Measurements from ENCODE around the gene TFAP2C.
A peak's percentile ranks its signal among the peaks of the same experiment; 100 is the strongest.

Gene TFAP2C

GRCh38 chr20:56673450-56673849 is 44.3 kb downstream of the TFAP2C start:
- Histone ChIP-seq H3F3A (ENCODE audit: insufficient read depth, low read length) (no peaks in the 10 kb centered on the region; the same call in 1 of the 2 replicates), H3K27me3 (replicated peaks; ENCODE audit: insufficient read depth, low read length) (no peaks in the 10 kb centered on the region; the same call in 1 of the 2 replicates), H3K36me3 (replicated peaks; ENCODE audit: insufficient read depth, low read length) (no peaks in the 10 kb centered on the region), H2AFZ (ENCODE audit: low read length) (no peak overlapping the region), H3K9ac (ENCODE audit: low read length) (no peak overlapping the region), H3K27ac (ENCODE audit: low read length) (no peak overlapping the region), H3K4me2 (ENCODE audit: low read depth, low read length) (no peak overlapping the region), H3K79me2 (ENCODE audit: low read length) (no peaks in the 10 kb centered on the region), H3K9me2 (replicated peaks; ENCODE audit: insufficient read depth, low read length) (no peaks in the 10 kb centered on the region), H4K20me1 (ENCODE audit: insufficient read depth, low read length) (no peaks in the 10 kb centered on the region), H3K9me3 (replicated peaks; ENCODE audit: insufficient read depth, low read length) (no peaks in the 10 kb centered on the region), H3K4me1 (ENCODE audit: low read length) (no peaks in the 10 kb centered on the region), H3K4me3 (ENCODE audit: low read length) (no peak overlapping the region)
- TF ChIP-seq CTCF (IDR thresholded peaks at IDR 0.05; ENCODE audit: low read length) (no peak), EZH2phosphoT487 (IDR thresholded peaks at IDR 0.05; ENCODE audit: low read length) (no peak), EZH2 (optimal IDR thresholded peaks at IDR 0.05; ENCODE audit: low read depth, low read length) (no peak)
- no peak for DNase-seq

GRCh38 chr20:56676001-56676400 is 46.9 kb downstream of the TFAP2C start:
- Histone ChIP-seq H3F3A (ENCODE audit: insufficient read depth, low read length) (no peaks in the 10 kb centered on the region; the same call in 1 of the 2 replicates), H3K27me3 (replicated peaks; ENCODE audit: insufficient read depth, low read length) (no peaks in the 10 kb centered on the region; the same call in 1 of the 2 replicates), H3K9me2 (replicated peaks; ENCODE audit: insufficient read depth, low read length) (no peaks in the 10 kb centered on the region), H3K79me2 (ENCODE audit: low read length) (no peaks in the 10 kb centered on the region), H3K9ac (ENCODE audit: low read length) (no peak overlapping the region), H3K4me1 (ENCODE audit: low read length) (no peaks in the 10 kb centered on the region), H3K9me3 (replicated peaks; ENCODE audit: insufficient read depth, low read length) (no peaks in the 10 kb centered on the region), H3K4me3 (ENCODE audit: low read length) (no peak overlapping the region), H3K27ac (ENCODE audit: low read length) (no peak overlapping the region), H3K4me2 (ENCODE audit: low read depth, low read length) (no peak overlapping the region), H3K36me3 (replicated peaks; ENCODE audit: insufficient read depth, low read length) (no peaks in the 10 kb centered on the region), H4K20me1 (ENCODE audit: insufficient read depth, low read length) (no peaks in the 10 kb centered on the region), H2AFZ (ENCODE audit: low read length) (no peak overlapping the region)
- TF ChIP-seq CTCF (IDR thresholded peaks at IDR 0.05; ENCODE audit: low read length), result no peak
- TF ChIP-seq EZH2phosphoT487 (IDR thresholded peaks at IDR 0.05; ENCODE audit: low read length), result no peak
- no peak for TF ChIP-seq EZH2 (optimal IDR thresholded peaks at IDR 0.05; ENCODE audit: low read depth, low read length)
- peak; percentile 66 for DNase-seq

GRCh38 chr20:56676679-56677078 is 47.6 kb downstream of the TFAP2C start:
- Histone ChIP-seq H3K4me2 (ENCODE audit: low read depth, low read length) (no peak overlapping the region), H3K4me1 (ENCODE audit: low read length) (no peaks in the 10 kb centered on the region), H3K36me3 (replicated peaks; ENCODE audit: insufficient read depth, low read length) (no peaks in the 10 kb centered on the region), H4K20me1 (ENCODE audit: insufficient read depth, low read length) (no peaks in the 10 kb centered on the region), H3K27me3 (replicated peaks; ENCODE audit: insufficient read depth, low read length) (no peaks in the 10 kb centered on the region; the same call in 1 of the 2 replicates), H3K9me2 (replicated peaks; ENCODE audit: insufficient read depth, low read length) (no peaks in the 10 kb centered on the region), H2AFZ (ENCODE audit: low read length) (no peak overlapping the region), H3K79me2 (ENCODE audit: low read length) (no peaks in the 10 kb centered on the region), H3K9ac (ENCODE audit: low read length) (no peak overlapping the region), H3K9me3 (replicated peaks; ENCODE audit: insufficient read depth, low read length) (no peaks in the 10 kb centered on the region), H3K27ac (ENCODE audit: low read length) (no peak overlapping the region), H3K4me3 (ENCODE audit: low read length) (no peak overlapping the region), H3F3A (ENCODE audit: insufficient read depth, low read length) (no peaks in the 10 kb centered on the region; the same call in 1 of the 2 replicates)
- TF ChIP-seq CTCF (IDR thresholded peaks at IDR 0.05; ENCODE audit: low read length), result no peak
- TF ChIP-seq EZH2phosphoT487 (IDR thresholded peaks at IDR 0.05; ENCODE audit: low read length), result no peak
- no peak for TF ChIP-seq EZH2 (optimal IDR thresholded peaks at IDR 0.05; ENCODE audit: low read depth, low read length)
- DNase-seq, result no peak

Data from MM.1S (cell line).